Right atrium auricular region (tissue), 2 donors: Measurements from ENCODE around the gene ARHGAP32. TPM values are rescaled to one million over a fixed set of nuclear protein-coding genes. Genes with fewer than 3 reads are reported as not detected.

ENCODE experiments used
- DNase-seq: peaks from one replicate; pipeline ENCODE4 v3.0.0-alpha.2; 2019; ENCODE audit warnings: low spot score
- H3K27ac ChIP-seq, 2 donors: fragments of 200-600 bp; sonication (generic); 1 replicate in 1 of 2; 2 replicates in 1 of 2; pipeline ENCODE4 v1.5.1; 2016 to 2019
- H3K27me3 ChIP-seq, 2 donors: fragments of 200-600 bp; sonication (generic); one replicate each; pipeline versions ENCODE4 v1.5.1 to v1.6.0; 2017 to 2019
- H3K36me3 ChIP-seq: fragments of 200-600 bp; sonication (generic); one replicate; pipeline ENCODE4 v1.5.1; 2016
- H3K4me1 ChIP-seq, 2 donors: fragments of 200-600 bp; sonication (generic); one replicate each; pipeline versions ENCODE4 v1.5.1 to v1.6.0; 2017 to 2019
- H3K4me3 ChIP-seq, 2 donors: fragments of 200-600 bp; sonication (generic); 1 replicate in 1 of 2; 2 replicates in 1 of 2; pipeline ENCODE4 v1.5.1; 2017 to 2019; ENCODE audit warnings: mild to moderate bottlenecking in 1 of 2, moderate library complexity in 1 of 2
- H3K9me3 ChIP-seq, 2 donors: fragments of 200-600 bp; sonication (generic); one replicate each; pipeline ENCODE4 v1.5.1; 2019
- CTCF ChIP-seq, 2 donors: fragments of 200-600 bp; sonication (generic); IDR thresholded peaks; one replicate each; pipeline ENCODE4 v1.5.1; 2019; ENCODE audit warnings: antibody characterized with exemption in 2 of 2
- total RNA-seq, 2 donors: library from RNA; depleted of rRNA; stranded (reverse); fragments of >200 nt; gene quantifications; one replicate each; pipeline ENCODE4 v1.1.0, GENCODE V29; 2016

Gene ARHGAP32
- total RNA-seq, 2 donors from 2014 or later: 5.2 to 10.5 TPM

DNA sequence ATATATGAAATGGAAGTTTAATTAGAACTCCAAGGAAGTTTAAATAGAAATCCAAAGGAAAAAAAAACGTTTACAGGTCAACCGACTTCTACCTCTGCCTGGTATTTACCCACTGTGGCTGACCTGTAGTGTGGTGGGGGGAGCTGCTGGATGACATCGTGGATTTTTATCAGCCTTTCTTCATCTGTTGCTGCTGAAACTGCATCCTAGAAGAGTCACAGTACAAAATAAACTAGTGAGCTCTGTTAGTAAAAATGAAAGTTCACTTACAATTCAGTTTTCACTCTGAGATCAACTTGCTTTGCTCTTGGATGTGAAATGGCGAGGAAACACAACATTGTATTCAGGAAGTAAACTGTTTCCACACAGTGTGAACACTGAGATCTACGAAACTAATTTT, 206.2 kb downstream of the ARHGAP32 start:
- no peaks in the 10 kb centered on the region for H3K27me3 ChIP-seq
- DNase-seq: no peak
- H3K9me3 ChIP-seq: peaks cover 0 to 4% of the 10 kb centered on the region in 2 donors
- H3K36me3 ChIP-seq: peaks cover 9% of the 10 kb centered on the region
- no peak overlapping the region for H3K27ac ChIP-seq
- no peak overlapping the region for H3K4me3 ChIP-seq
- no peak for TF ChIP-seq CTCF (IDR thresholded peaks at IDR 0.05)
- no peaks in the 10 kb centered on the region for H3K4me1 ChIP-seq

- H3K4me1 ChIP-seq: no peaks in the 10 kb centered on the region
- TF ChIP-seq CTCF (IDR thresholded peaks at IDR 0.05): no peak
- H3K4me3 ChIP-seq: no peak overlapping the region
- H3K9me3 ChIP-seq: no peaks in the 10 kb centered on the region
- no peak overlapping the region for H3K27ac ChIP-seq
- DNase-seq: no peak
- no peaks in the 10 kb centered on the region for H3K27me3 ChIP-seq
- H3K36me3 ChIP-seq: peaks cover 9% of the 10 kb centered on the region
These were observed 209.1 kb downstream of the ARHGAP32 start for GRCh38 chr11:128983023-128983422.

DNA sequence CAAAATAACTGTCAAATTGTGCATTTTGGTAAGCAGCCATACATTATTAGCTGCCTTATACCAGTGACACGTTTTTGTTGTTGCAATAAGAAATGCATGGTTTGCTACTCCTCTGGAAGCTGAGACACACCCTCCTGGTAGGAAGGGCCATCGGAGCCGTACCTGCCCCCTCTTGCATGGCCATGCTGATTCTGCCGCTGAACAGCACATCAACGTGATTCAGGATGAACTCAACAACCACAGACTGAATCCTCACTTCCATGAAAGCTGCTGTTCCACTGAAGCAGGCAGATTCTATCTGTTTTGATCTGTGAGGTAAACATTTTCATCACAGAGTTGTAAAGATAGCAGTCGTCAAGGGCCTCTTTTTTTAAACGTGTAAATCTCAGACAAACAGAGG, 210.9 kb downstream of the ARHGAP32 start:
- Histone ChIP-seq H3K4me1 (no peaks in the 10 kb centered on the region), H3K9me3 (no peaks in the 10 kb centered on the region), H3K4me3 (no peak overlapping the region), H3K27ac (no peak overlapping the region), H3K36me3 (peaks cover 16% of the 10 kb centered on the region), H3K27me3 (no peaks in the 10 kb centered on the region)
- no peak for DNase-seq
- TF ChIP-seq CTCF (IDR thresholded peaks at IDR 0.05): no peak

GRCh38 chr11:128970598-128971190, 221.4 kb downstream of the ARHGAP32 start:
- Histone ChIP-seq H3K4me3 (no peak overlapping the region), H3K36me3 (peaks cover 49% of the 10 kb centered on the region), H3K27ac (no peak overlapping the region), H3K4me1 (no peaks in the 10 kb centered on the region), H3K27me3 (no peaks in the 10 kb centered on the region), H3K9me3 (no peaks in the 10 kb centered on the region)
- no peak for DNase-seq
- no peak for TF ChIP-seq CTCF (IDR thresholded peaks at IDR 0.05)

GRCh38 chr11:128968916-128969315, 223.2 kb downstream of the ARHGAP32 start:
- Histone ChIP-seq H3K4me1 (no peaks in the 10 kb centered on the region), H3K27ac (no peak overlapping the region), H3K36me3 (peaks cover 38% of the 10 kb centered on the region), H3K9me3 (no peaks in the 10 kb centered on the region), H3K27me3 (no peaks in the 10 kb centered on the region), H3K4me3 (no peak overlapping the region)
- no peak for TF ChIP-seq CTCF (IDR thresholded peaks at IDR 0.05)
- no peak for DNase-seq

GRCh38 chr11:128967578-128967977, 224.5 kb downstream of the ARHGAP32 start:
- no peaks in the 10 kb centered on the region for H3K9me3 ChIP-seq
- no peak for DNase-seq
- no peak overlapping the region for H3K27ac ChIP-seq

More at GRCh38 chr11:128967578-128967977, 224.5 kb downstream of the ARHGAP32 start:
- Histone ChIP-seq H3K4me1 (no peaks in the 10 kb centered on the region), H3K27me3 (no peaks in the 10 kb centered on the region), H3K4me3 (no peak overlapping the region), H3K36me3 (peaks cover 26% of the 10 kb centered on the region)
- TF ChIP-seq CTCF (IDR thresholded peaks at IDR 0.05): no peak
